Neural progenitor cell (in vitro differentiated cells): ENCODE measurements around the gene VPS45. TPM values are rescaled to one million over a fixed set of nuclear protein-coding genes. Genes with fewer than 3 reads are reported as not detected.

Experiments
- DNase-seq: peaks from one replicate; pipeline ENCODE4 v3.0.0-alpha.2; 2016; ENCODE audit warnings: low spot score
- H2AFZ ChIP-seq: fragments of 200-600 bp; sonication (generic); replicated peaks from 2 replicates; pipeline ENCODE4 v1.6.1; 2016; ENCODE audit warnings: antibody characterized with exemption
- H3F3A ChIP-seq: fragments of 200-600 bp; sonication (generic); 2 replicates; pipeline ENCODE4 v1.6.1; 2016; ENCODE audit warnings: antibody characterized with exemption, low read depth
- H3K27ac ChIP-seq: fragments of 200-600 bp; sonication (generic); 2 replicates; pipeline ENCODE4 v1.5.1; 2016; ENCODE audit warnings: mild to moderate bottlenecking
- H3K27me3 ChIP-seq: fragments of 200-600 bp; sonication (generic); 2 replicates; pipeline ENCODE4 v1.6.1; 2016; ENCODE audit warnings: mild to moderate bottlenecking, moderate library complexity
- H3K36me3 ChIP-seq: fragments of 200-600 bp; sonication (generic); 2 replicates; pipeline ENCODE4 v1.5.1; 2016
- H3K4me1 ChIP-seq: fragments of 200-600 bp; sonication (generic); 2 replicates; pipeline ENCODE4 v1.6.1; 2016; ENCODE audit warnings: mixed run types
- H3K4me2 ChIP-seq: fragments of 200-600 bp; sonication (generic); 2 replicates; pipeline ENCODE4 v1.6.1; 2016
- H3K4me3 ChIP-seq: fragments of 200-600 bp; sonication (generic); 2 replicates; pipeline ENCODE4 v1.5.1; 2016
- H3K79me2 ChIP-seq: fragments of 200-600 bp; sonication (generic); 2 replicates; pipeline ENCODE4 v1.6.1; 2016; ENCODE audit warnings: low read depth
- H3K9ac ChIP-seq: fragments of 200-600 bp; sonication (generic); 2 replicates; pipeline ENCODE4 v1.6.1; 2016
- H3K9me3 ChIP-seq: fragments of 200-600 bp; sonication (generic); 2 replicates; pipeline ENCODE4 v1.5.1; 2016; ENCODE audit warnings: low read depth
- H4K20me1 ChIP-seq: fragments of 200-600 bp; sonication (generic); 2 replicates; pipeline ENCODE4 v1.6.1; 2016; ENCODE audit warnings: low read depth
- H3K27ac Mint-ChIP-seq: 3 replicates; pipeline ENCODE4 v1.8.0; 2021; ENCODE audit warnings: mixed read lengths
- H3K27me3 Mint-ChIP-seq: 2 replicates; pipeline ENCODE4 v1.8.0; 2022; ENCODE audit warnings: low read depth, mild to moderate bottlenecking, inconsistent platforms, moderate library complexity, mixed read lengths; ENCODE audit not compliant: insufficient read depth
- H3K36me3 Mint-ChIP-seq: 3 replicates; pipeline ENCODE4 v1.8.0; 2021; ENCODE audit warnings: mixed read lengths
- H3K4me1 Mint-ChIP-seq: 3 replicates; pipeline ENCODE4 v1.8.0; 2021; ENCODE audit warnings: mixed read lengths
- H3K4me3 Mint-ChIP-seq: 3 replicates; pipeline ENCODE4 v1.8.0; 2021; ENCODE audit warnings: mild to moderate bottlenecking, moderate library complexity, mixed read lengths
- H3K9me3 Mint-ChIP-seq: 3 replicates; pipeline ENCODE4 v1.8.0; 2020; ENCODE audit warnings: mixed read lengths
- EZH2 ChIP-seq: fragments of 200-600 bp; sonication (generic); IDR thresholded peaks from 2 replicates; pipeline ENCODE4 v1.6.1; 2017; ENCODE audit warnings: antibody characterized with exemption, mild to moderate bottlenecking, moderate library complexity
- EZH2phosphoT487 ChIP-seq: fragments of 200-600 bp; sonication (generic); IDR thresholded peaks from 2 replicates; pipeline ENCODE4 v1.6.1; 2017; ENCODE audit warnings: antibody characterized with exemption
- total RNA-seq: library from RNA; depleted of rRNA; stranded (reverse); fragments of >200 nt; gene quantifications from 2 replicates; pipeline ENCODE4 v1.2.3, GENCODE V29; 2015; ENCODE audit warnings: low replicate concordance
- TF ChIP-seq, protein P1 (sequence below): fragments of 200-600 bp; sonication (generic); IDR thresholded peaks from 2 replicates; pipeline ENCODE4 v1.5.1; 2017; ENCODE audit warnings: antibody characterized with exemption, mild to moderate bottlenecking

Gene VPS45
- total RNA-seq, 1 donor from 2014 or later, result 68.7 TPM

GRCh38 chr1:150021191-150021694 is 46.3 kb upstream of the VPS45 start:
- Histone ChIP-seq H3K27me3 (no peaks in the 10 kb centered on the region), H3F3A (peaks cover 3% of the 10 kb centered on the region), H3K4me1 (peaks cover 3% of the 10 kb centered on the region), H3K4me2 (no peak overlapping the region), H4K20me1 (no peaks in the 10 kb centered on the region), H2AFZ (no peak overlapping the region), H3K4me3 (no peak overlapping the region), H3K79me2 (no peaks in the 10 kb centered on the region), H3K36me3 (no peaks in the 10 kb centered on the region), H3K9ac (no peak overlapping the region), H3K27ac (no peak overlapping the region), H3K9me3 (no peaks in the 10 kb centered on the region)
- DNase-seq, result no peak
- no peak overlapping the region for H3K27ac Mint-ChIP-seq
- no peaks in the 10 kb centered on the region for H3K36me3 Mint-ChIP-seq
- TF ChIP-seq EZH2 (no peak), EZH2phosphoT487 (no peak)
- TF ChIP-seq, protein P1, sequence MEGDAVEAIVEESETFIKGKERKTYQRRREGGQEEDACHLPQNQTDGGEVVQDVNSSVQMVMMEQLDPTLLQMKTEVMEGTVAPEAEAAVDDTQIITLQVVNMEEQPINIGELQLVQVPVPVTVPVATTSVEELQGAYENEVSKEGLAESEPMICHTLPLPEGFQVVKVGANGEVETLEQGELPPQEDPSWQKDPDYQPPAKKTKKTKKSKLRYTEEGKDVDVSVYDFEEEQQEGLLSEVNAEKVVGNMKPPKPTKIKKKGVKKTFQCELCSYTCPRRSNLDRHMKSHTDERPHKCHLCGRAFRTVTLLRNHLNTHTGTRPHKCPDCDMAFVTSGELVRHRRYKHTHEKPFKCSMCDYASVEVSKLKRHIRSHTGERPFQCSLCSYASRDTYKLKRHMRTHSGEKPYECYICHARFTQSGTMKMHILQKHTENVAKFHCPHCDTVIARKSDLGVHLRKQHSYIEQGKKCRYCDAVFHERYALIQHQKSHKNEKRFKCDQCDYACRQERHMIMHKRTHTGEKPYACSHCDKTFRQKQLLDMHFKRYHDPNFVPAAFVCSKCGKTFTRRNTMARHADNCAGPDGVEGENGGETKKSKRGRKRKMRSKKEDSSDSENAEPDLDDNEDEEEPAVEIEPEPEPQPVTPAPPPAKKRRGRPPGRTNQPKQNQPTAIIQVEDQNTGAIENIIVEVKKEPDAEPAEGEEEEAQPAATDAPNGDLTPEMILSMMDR, result no peak
- peaks cover 8% of the 10 kb centered on the region for H3K4me1 Mint-ChIP-seq
- no peak overlapping the region for H3K4me3 Mint-ChIP-seq
- no peaks in the 10 kb centered on the region for H3K9me3 Mint-ChIP-seq
- no peaks in the 10 kb centered on the region for H3K27me3 Mint-ChIP-seq

DNA sequence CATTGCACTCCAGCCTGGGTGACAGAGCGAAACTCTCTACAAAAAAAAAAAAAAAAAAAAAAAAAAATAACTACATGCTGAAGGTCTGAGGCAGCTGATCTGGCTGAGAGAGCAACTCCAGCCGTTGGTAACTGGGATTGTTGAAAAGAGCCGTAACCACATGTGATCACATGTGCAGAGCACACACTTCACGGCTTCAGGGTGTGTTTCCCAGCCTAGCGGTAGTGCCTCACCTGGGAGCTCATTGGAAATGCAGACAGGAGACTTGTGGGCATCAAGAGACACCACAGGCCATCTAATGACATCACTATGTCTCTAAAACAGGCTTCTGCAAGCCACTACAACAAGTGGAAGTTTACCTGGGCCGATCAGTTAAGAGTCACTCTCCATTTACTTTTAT is 45.2 kb upstream of the VPS45 start:
- no peaks in the 10 kb centered on the region for H3K36me3 Mint-ChIP-seq
- Histone ChIP-seq H3K36me3 (no peaks in the 10 kb centered on the region), H3F3A (peaks cover 3% of the 10 kb centered on the region), H3K4me2 (no peak overlapping the region), H3K27ac (no peak overlapping the region), H3K4me1 (peaks cover 3% of the 10 kb centered on the region), H3K4me3 (no peak overlapping the region), H3K9me3 (no peaks in the 10 kb centered on the region), H3K27me3 (no peaks in the 10 kb centered on the region), H3K79me2 (no peaks in the 10 kb centered on the region), H2AFZ (no peak overlapping the region), H3K9ac (no peak overlapping the region), H4K20me1 (no peaks in the 10 kb centered on the region)
- no peaks in the 10 kb centered on the region for H3K9me3 Mint-ChIP-seq
- no peak for DNase-seq
- no peak overlapping the region for H3K4me3 Mint-ChIP-seq
- TF ChIP-seq EZH2 (no peak), EZH2phosphoT487 (no peak)
- TF ChIP-seq, protein P1, result no peak
- peaks cover 8% of the 10 kb centered on the region for H3K4me1 Mint-ChIP-seq
- H3K27me3 Mint-ChIP-seq, result no peaks in the 10 kb centered on the region
- no peak overlapping the region for H3K27ac Mint-ChIP-seq

- no peaks in the 10 kb centered on the region for H3K9me3 ChIP-seq
- Mint-ChIP-seq H3K27ac (no peak overlapping the region), H3K4me1 (peaks cover under 1% of the 10 kb centered on the region), H3K36me3 (no peaks in the 10 kb centered on the region), H3K27me3 (no peaks in the 10 kb centered on the region), H3K4me3 (no peak overlapping the region), H3K9me3 (no peaks in the 10 kb centered on the region)
- H3K27me3 ChIP-seq, result no peaks in the 10 kb centered on the region
- H3K27ac ChIP-seq, result no peak overlapping the region
- H3F3A ChIP-seq, result no peaks in the 10 kb centered on the region
- no peak for TF ChIP-seq EZH2
- TF ChIP-seq, protein P1, result no peak
- TF ChIP-seq EZH2phosphoT487, result no peak
- no peaks in the 10 kb centered on the region for H3K4me1 ChIP-seq
- no peaks in the 10 kb centered on the region for H3K36me3 ChIP-seq
- no peak overlapping the region for H2AFZ ChIP-seq
- no peak overlapping the region for H3K9ac ChIP-seq
- no peak overlapping the region for H3K4me3 ChIP-seq
- no peak for DNase-seq
- no peaks in the 10 kb centered on the region for H3K79me2 ChIP-seq
- no peaks in the 10 kb centered on the region for H4K20me1 ChIP-seq
- H3K4me2 ChIP-seq, result no peak overlapping the region
Observed at GRCh38 chr1:150024156-150024555, 43.4 kb upstream of the VPS45 start.
